Left ventricle myocardium inferior (tissue), 1 donor: ENCODE results near the gene PLA2G4B. TPM values are rescaled to one million over a fixed set of nuclear protein-coding genes. Genes with fewer than 3 reads are reported as not detected.
A peak's percentile ranks its signal among the peaks of the same experiment; 100 is the strongest.

Experiments
- DNase-seq: peaks from one replicate; pipeline ENCODE4 v3.0.0-alpha.2; 2020
- H3K27ac ChIP-seq: fragments of 200-600 bp; replicated peaks from 2 replicates; pipeline ENCODE4 v1.8.0; 2021
- H3K27me3 ChIP-seq: fragments of 200-600 bp; 2 replicates; pipeline ENCODE4 v1.8.0; 2021; ENCODE audit warnings: low read depth
- H3K36me3 ChIP-seq: fragments of 200-600 bp; 2 replicates; pipeline ENCODE4 v1.8.0; 2021
- H3K4me1 ChIP-seq: fragments of 200-600 bp; 2 replicates; pipeline ENCODE4 v1.8.0; 2021
- H3K4me3 ChIP-seq: fragments of 200-600 bp; 2 replicates; pipeline ENCODE4 v1.8.0; 2021; ENCODE audit warnings: mild to moderate bottlenecking, moderate library complexity
- H3K9me3 ChIP-seq: fragments of 200-600 bp; replicated peaks from 2 replicates; pipeline ENCODE4 v1.8.0; 2021
- CTCF ChIP-seq: fragments of 200-600 bp; IDR thresholded peaks from 2 replicates; pipeline ENCODE4 v1.8.0; 2021; ENCODE audit warnings: antibody characterized with exemption, mild to moderate bottlenecking, borderline replicate concordance
- intact Hi-C: fragments of 100-400 bp; cut with micrococcal nuclease; formaldehyde crosslinking; loops from one replicate; pipeline ENCODE4 v1.11.0; 2022
- total RNA-seq: library from RNA; stranded (reverse); fragmentation: NEBNext Ultra II Directional; extraction: Animal tissue kit (Norgen Biotek cat#: 25700); gene quantifications from one replicate; pipeline ENCODE4 v1.2.1, GENCODE V29; 2021
- donor health status: DM: no; HTN: yes; CAD: no; lungs with severe emphysema.

Gene PLA2G4B
- total RNA-seq, 1 donor from 2014 or later, result 3.8 TPM

GRCh38 chr15:41821831-41822230 is 16.8 kb upstream of the PLA2G4B start:
- DNase-seq, result no peak
- H3K4me1 ChIP-seq, result no peaks in the 10 kb centered on the region
- no peaks in the 10 kb centered on the region for H3K27me3 ChIP-seq
- intact Hi-C loops, result no loop called here
- no peak for TF ChIP-seq CTCF
- H3K9me3 ChIP-seq, result no peaks in the 10 kb centered on the region
- no peak overlapping the region for H3K27ac ChIP-seq
- no peak overlapping the region for H3K4me3 ChIP-seq
- H3K36me3 ChIP-seq, result peaks cover 77% of the 10 kb centered on the region

- intact Hi-C loops, result no loop called here
- no peak for TF ChIP-seq CTCF
- Histone ChIP-seq H3K36me3 (peaks cover 72% of the 10 kb centered on the region), H3K27me3 (no peaks in the 10 kb centered on the region), H3K27ac (no peak overlapping the region), H3K4me1 (peaks cover 5% of the 10 kb centered on the region), H3K4me3 (no peak overlapping the region), H3K9me3 (no peaks in the 10 kb centered on the region)
- DNase-seq, result no peak
Observed at GRCh38 chr15:41822471-41822870, 16.2 kb upstream of the PLA2G4B start.

- DNase-seq, result no peak
- Histone ChIP-seq H3K36me3 (peaks cover 67% of the 10 kb centered on the region), H3K4me3 (no peak overlapping the region), H3K4me1 (peaks cover 8% of the 10 kb centered on the region), H3K27me3 (no peaks in the 10 kb centered on the region), H3K9me3 (no peaks in the 10 kb centered on the region), H3K27ac (no peak overlapping the region)
- intact Hi-C loops, result no loop called here
- peak; percentile 9 for TF ChIP-seq CTCF
Observed at GRCh38 chr15:41822957-41823356, 15.7 kb upstream of the PLA2G4B start.

GRCh38 chr15:41823502-41823901 is 15.1 kb upstream of the PLA2G4B start:
- peaks cover 13% of the 10 kb centered on the region for H3K4me1 ChIP-seq
- no peak for TF ChIP-seq CTCF
- intact Hi-C loops, result no loop called here
- no peaks in the 10 kb centered on the region for H3K27me3 ChIP-seq
- no peak for DNase-seq
- no peaks in the 10 kb centered on the region for H3K9me3 ChIP-seq
- H3K27ac ChIP-seq, result no peak overlapping the region
- peaks cover 61% of the 10 kb centered on the region for H3K36me3 ChIP-seq
- H3K4me3 ChIP-seq, result no peak overlapping the region

GRCh38 chr15:41824062-41824745 is 14.4 kb upstream of the PLA2G4B start:
- TF ChIP-seq CTCF, result no peak
- peaks cover 54% of the 10 kb centered on the region for H3K36me3 ChIP-seq
- no peak for DNase-seq

More at GRCh38 chr15:41824062-41824745, 14.4 kb upstream of the PLA2G4B start:
- H3K4me1 ChIP-seq, result peaks cover 20% of the 10 kb centered on the region
- H3K27me3 ChIP-seq, result no peaks in the 10 kb centered on the region
- H3K9me3 ChIP-seq, result no peaks in the 10 kb centered on the region
- no peak overlapping the region for H3K4me3 ChIP-seq
- intact Hi-C loops, result no loop called here
- no peak overlapping the region for H3K27ac ChIP-seq
